GM23248 (cell line): ENCODE data around the gene DROSHA. TPM values are rescaled to one million over a fixed set of nuclear protein-coding genes. Genes with fewer than 3 reads are reported as not detected.

Source experiments
- DNase-seq: peaks from one replicate; pipeline ENCODE4 v3.0.0-alpha.2; 2015
- H2AFZ ChIP-seq: fragments of 200-600 bp; sonication (generic); 2 replicates; pipeline ENCODE4 v1.6.1; 2016; ENCODE audit warnings: antibody characterized with exemption
- H3F3A ChIP-seq: fragments of 200-600 bp; sonication (generic); 2 replicates; pipeline ENCODE4 v1.6.1; 2016; ENCODE audit warnings: mild to moderate bottlenecking, antibody characterized with exemption, mixed run types; ENCODE audit not compliant: insufficient read depth
- H3K27ac ChIP-seq: fragments of 200-600 bp; sonication (generic); 2 replicates; pipeline ENCODE4 v1.5.1; 2016; ENCODE audit warnings: mild to moderate bottlenecking
- H3K27me3 ChIP-seq: fragments of 200-600 bp; sonication (generic); replicated peaks from 2 replicates; pipeline ENCODE4 v1.6.1; 2016; ENCODE audit warnings: mild to moderate bottlenecking; ENCODE audit not compliant: insufficient read depth
- H3K36me3 ChIP-seq: fragments of 200-600 bp; sonication (generic); 2 replicates; pipeline ENCODE4 v1.6.1; 2016; ENCODE audit warnings: low read depth, mild to moderate bottlenecking
- H3K4me1 ChIP-seq: fragments of 200-600 bp; sonication (generic); 2 replicates; pipeline ENCODE4 v1.6.1; 2016; ENCODE audit warnings: mild to moderate bottlenecking; ENCODE audit not compliant: insufficient read depth
- H3K4me2 ChIP-seq: fragments of 200-600 bp; sonication (generic); one replicate; pipeline ENCODE4 v1.6.1; 2016; ENCODE audit warnings: mild to moderate bottlenecking; ENCODE audit not compliant: unreplicated experiment
- H3K4me3 ChIP-seq: fragments of 200-600 bp; sonication (generic); 2 replicates; pipeline ENCODE4 v1.5.1; 2016; ENCODE audit warnings: mild to moderate bottlenecking
- H3K79me2 ChIP-seq: fragments of 200-600 bp; sonication (generic); 2 replicates; pipeline ENCODE4 v1.6.1; 2016; ENCODE audit warnings: mild to moderate bottlenecking; ENCODE audit not compliant: insufficient read depth
- H3K9ac ChIP-seq: fragments of 200-600 bp; sonication (generic); 2 replicates; pipeline ENCODE4 v1.6.1; 2016; ENCODE audit warnings: mild to moderate bottlenecking
- H3K9me2 ChIP-seq: fragments of 200-600 bp; sonication (generic); 2 replicates; pipeline ENCODE4 v1.6.1; 2016; ENCODE audit warnings: mixed run types, mild to moderate bottlenecking, moderate library complexity; ENCODE audit not compliant: insufficient read depth
- H3K9me3 ChIP-seq: fragments of 200-600 bp; sonication (generic); one replicate; pipeline ENCODE4 v1.6.1; 2017; ENCODE audit warnings: low read depth
- H4K20me1 ChIP-seq: fragments of 200-600 bp; sonication (generic); 2 replicates; pipeline ENCODE4 v1.6.0; 2016; ENCODE audit not compliant: insufficient read depth
- EZH2 ChIP-seq: fragments of 200-600 bp; sonication (generic); IDR thresholded peaks from 2 replicates; pipeline ENCODE4 v1.6.1; 2018; ENCODE audit warnings: antibody characterized with exemption, mild to moderate bottlenecking; ENCODE audit not compliant: insufficient read depth, poor library complexity, severe bottlenecking
- EZH2phosphoT487 ChIP-seq: fragments of 200-600 bp; sonication (generic); IDR thresholded peaks from 2 replicates; pipeline ENCODE4 v1.6.1; 2018; ENCODE audit warnings: antibody characterized with exemption, moderate library complexity, mild to moderate bottlenecking, low read depth; ENCODE audit not compliant: insufficient read depth
- WGBS, 2 experiments: methylation state at CpG; one replicate each; pipeline ENCODE4 v1.1.6; 2015 to 2017; ENCODE audit warnings: low lambda C conversion rate in 2 of 2, low coverage in 1 of 2; ENCODE audit errors: missing lambda C conversion rate in 2 of 2; 5-methylcytosine and 5-hydroxymethylcytosine counted together
- in situ Hi-C: fragments of 300-500 bp; cut with MboI; formaldehyde crosslinking; loops from 2 replicates; pipeline ENCODE4 v1.15.0; 2020
- polyA plus RNA-seq: library from polyadenylated mRNA; unstranded; fragments of >200 nt; fragmentation: Nextera tagmentation; extraction: Ambion mirVana; gene quantifications from 2 replicates; pipeline ENCODE4 v1.2.1, GENCODE V29; 2016
- total RNA-seq: library from RNA; depleted of rRNA; stranded (reverse); fragments of >200 nt; shearing (Covaris generic); gene quantifications from 2 replicates; pipeline ENCODE4 v1.2.3, GENCODE V29; 2014

DROSHA gene
- total and polyA plus RNA-seq, 2 experiments from 2014 or later, result 26.0 to 28.7 TPM

GRCh38 chr5:31471916-31472315, 60.0 kb downstream of the DROSHA start:
- Histone ChIP-seq H3K27me3 (no peaks in the 10 kb centered on the region), H3F3A (peaks cover 16% of the 10 kb centered on the region), H3K4me1 (peaks cover 27% of the 10 kb centered on the region), H3K79me2 (no peaks in the 10 kb centered on the region), H3K9me3 (no peaks in the 10 kb centered on the region), H3K9ac (no peak overlapping the region), H3K4me2 (no peak overlapping the region), H3K9me2 (no peaks in the 10 kb centered on the region), H4K20me1 (no peaks in the 10 kb centered on the region), H3K4me3 (no peak overlapping the region), H3K27ac (no peak overlapping the region), H2AFZ (no peak overlapping the region), H3K36me3 (peaks cover under 1% of the 10 kb centered on the region; the same call in 1 of the 2 replicates)
- WGBS, 2 experiments, result 35 to 44% methylated on average over 1 of the region's 1 CpG
- peak; percentile 16 for DNase-seq
- TF ChIP-seq EZH2phosphoT487 (no peak), EZH2 (no peak)
- in situ Hi-C loops, result no loop called here

- in situ Hi-C loops, result no loop called here
- Histone ChIP-seq H3K4me1 (peaks cover 27% of the 10 kb centered on the region), H3K36me3 (peaks cover 6% of the 10 kb centered on the region; the same call in 1 of the 2 replicates), H3K4me2 (peak overlapping the region; percentile 43), H4K20me1 (no peaks in the 10 kb centered on the region), H3K79me2 (no peaks in the 10 kb centered on the region), H3K9me2 (no peaks in the 10 kb centered on the region), H3K27ac (peak overlapping the region; percentile 55), H3F3A (peaks cover 16% of the 10 kb centered on the region), H3K9ac (0 out of 2 replicates have a peak overlapping the region, but pooled peaks have one; percentile 15), H3K27me3 (no peaks in the 10 kb centered on the region), H3K9me3 (no peaks in the 10 kb centered on the region), H3K4me3 (peak overlapping the region; percentile 14; the same call in 1 of the 2 replicates), H2AFZ (peak overlapping the region; percentile 43; the same call in 1 of the 2 replicates)
- TF ChIP-seq EZH2phosphoT487 (no peak), EZH2 (no peak)
- peak; percentile 27 for DNase-seq
- 0 to 2% methylated on average over 2 of the region's 2 CpGs for WGBS, 2 experiments
Measured at GRCh38 chr5:31471040-31471439, 60.9 kb downstream of the DROSHA start.

GRCh38 chr5:31470608-31471007, 61.3 kb downstream of the DROSHA start:
- Histone ChIP-seq H4K20me1 (no peaks in the 10 kb centered on the region), H2AFZ (peak overlapping the region; percentile 43), H3K27ac (peak overlapping the region; percentile 55), H3K9me2 (no peaks in the 10 kb centered on the region), H3F3A (peaks cover 16% of the 10 kb centered on the region), H3K79me2 (no peaks in the 10 kb centered on the region), H3K4me1 (peaks cover 27% of the 10 kb centered on the region), H3K9me3 (no peaks in the 10 kb centered on the region), H3K4me2 (peak overlapping the region; percentile 43), H3K27me3 (no peaks in the 10 kb centered on the region), H3K36me3 (peaks cover 10% of the 10 kb centered on the region; the same call in 1 of the 2 replicates), H3K4me3 (peak overlapping the region; percentile 14; the same call in 1 of the 2 replicates), H3K9ac (0 out of 2 replicates have a peak overlapping the region, but pooled peaks have one; percentile 15)
- DNase-seq, result peak; percentile 76
- 3 to 5% methylated on average over 5 of the region's 5 CpGs for WGBS, 2 experiments
- no peak for TF ChIP-seq EZH2
- no peak for TF ChIP-seq EZH2phosphoT487
- in situ Hi-C loops, result no loop called here

- 47 to 50% methylated on average over 1 of the region's 1 CpG for WGBS, 2 experiments
- peak overlapping the region; percentile 43 for H3K4me2 ChIP-seq
- no peaks in the 10 kb centered on the region for H4K20me1 ChIP-seq
- no peaks in the 10 kb centered on the region for H3K79me2 ChIP-seq
- H3K36me3 ChIP-seq, result peaks cover 17% of the 10 kb centered on the region; the same call in 1 of the 2 replicates
- DNase-seq, result peak; percentile 18
- H3K27me3 ChIP-seq, result no peaks in the 10 kb centered on the region
- peaks cover 27% of the 10 kb centered on the region for H3K4me1 ChIP-seq
- peak overlapping the region; percentile 43; the same call in 1 of the 2 replicates for H2AFZ ChIP-seq
- no peak for TF ChIP-seq EZH2
- no peak for TF ChIP-seq EZH2phosphoT487
- no peaks in the 10 kb centered on the region for H3K9me2 ChIP-seq
- H3F3A ChIP-seq, result peaks cover 16% of the 10 kb centered on the region
- H3K4me3 ChIP-seq, result no peak overlapping the region
- H3K27ac ChIP-seq, result peak overlapping the region; percentile 55
- H3K9ac ChIP-seq, result no peak overlapping the region
- in situ Hi-C loops, result no loop called here
- no peaks in the 10 kb centered on the region for H3K9me3 ChIP-seq
Measured at GRCh38 chr5:31469886-31470285, 62.0 kb downstream of the DROSHA start.
